RWPE2 (cell line): ENCODE measurements around the gene CLPX.
"Not testable (repeated sequence)": the region's sequence is repeated elsewhere in the genome, so short reads cannot be mapped to it uniquely, and the experiment has no call there.

Experiments
- ATAC-seq: fragments of 200-7000 bp; cut with Tn5 transposase; 3 replicates; pipeline ENCODE4 v1.9.1; 2021; ENCODE audit warnings: low read depth
- DNase-seq: peaks from one replicate; pipeline ENCODE4 v3.0.0-alpha.2; 2020; ENCODE audit warnings: low spot score
- H3K27ac ChIP-seq: fragments of 450-650 bp; 2 replicates; pipeline ENCODE4 v1.5.1; 2017; ENCODE audit warnings: mild to moderate bottlenecking; ENCODE audit not compliant: poor library complexity, severe bottlenecking
- H3K27me3 ChIP-seq: fragments of 250-450 bp; sonication (Bioruptor Pico); 2 replicates; pipeline ENCODE4 v1.5.1; 2021; ENCODE audit warnings: mild to moderate bottlenecking, moderate library complexity; ENCODE audit not compliant: insufficient read depth, poor library complexity, severe bottlenecking
- H3K36me3 ChIP-seq: fragments of 250-450 bp; sonication (Bioruptor Pico); 2 replicates; pipeline ENCODE4 v1.5.1; 2020; ENCODE audit warnings: low read depth, mild to moderate bottlenecking, moderate library complexity
- H3K4me1 ChIP-seq: fragments of 250-450 bp; sonication (Bioruptor Pico); 2 replicates; pipeline ENCODE4 v1.5.1; 2021; ENCODE audit warnings: mild to moderate bottlenecking, moderate library complexity; ENCODE audit not compliant: insufficient read depth, poor library complexity, severe bottlenecking
- H3K4me3 ChIP-seq: fragments of 250-450 bp; sonication (Bioruptor Pico); 2 replicates; pipeline ENCODE4 v1.5.1; 2021; ENCODE audit warnings: mild to moderate bottlenecking, moderate library complexity; ENCODE audit not compliant: severe bottlenecking
- H3K9me3 ChIP-seq: fragments of 250-450 bp; sonication (Bioruptor Pico); 2 replicates; pipeline ENCODE4 v1.5.1; 2021; ENCODE audit warnings: mild to moderate bottlenecking, moderate library complexity; ENCODE audit not compliant: severe bottlenecking
- TF ChIP-seq, protein P1 (sequence below): fragments of 450-650 bp; IDR thresholded peaks from one replicate; pipeline ENCODE4 v1.5.1; 2017; ENCODE audit warnings: mild to moderate bottlenecking, moderate library complexity; ENCODE audit not compliant: poor library complexity, severe bottlenecking

Gene CLPX

DNA sequence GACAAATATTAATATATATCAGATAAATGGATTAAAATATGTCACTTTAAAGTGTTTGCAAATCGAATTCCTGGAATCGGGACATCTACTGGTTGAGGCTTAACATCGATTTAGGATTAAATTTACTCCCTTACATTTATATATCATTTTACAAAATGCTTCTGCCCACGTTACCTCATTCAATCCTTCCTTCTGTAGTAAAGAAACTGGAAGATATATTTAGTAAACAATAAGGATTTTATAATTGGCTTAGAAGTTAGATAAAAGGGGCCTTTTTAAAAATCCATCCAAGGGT, 1.3 kb downstream of the CLPX start:
- TF ChIP-seq, protein P1, sequence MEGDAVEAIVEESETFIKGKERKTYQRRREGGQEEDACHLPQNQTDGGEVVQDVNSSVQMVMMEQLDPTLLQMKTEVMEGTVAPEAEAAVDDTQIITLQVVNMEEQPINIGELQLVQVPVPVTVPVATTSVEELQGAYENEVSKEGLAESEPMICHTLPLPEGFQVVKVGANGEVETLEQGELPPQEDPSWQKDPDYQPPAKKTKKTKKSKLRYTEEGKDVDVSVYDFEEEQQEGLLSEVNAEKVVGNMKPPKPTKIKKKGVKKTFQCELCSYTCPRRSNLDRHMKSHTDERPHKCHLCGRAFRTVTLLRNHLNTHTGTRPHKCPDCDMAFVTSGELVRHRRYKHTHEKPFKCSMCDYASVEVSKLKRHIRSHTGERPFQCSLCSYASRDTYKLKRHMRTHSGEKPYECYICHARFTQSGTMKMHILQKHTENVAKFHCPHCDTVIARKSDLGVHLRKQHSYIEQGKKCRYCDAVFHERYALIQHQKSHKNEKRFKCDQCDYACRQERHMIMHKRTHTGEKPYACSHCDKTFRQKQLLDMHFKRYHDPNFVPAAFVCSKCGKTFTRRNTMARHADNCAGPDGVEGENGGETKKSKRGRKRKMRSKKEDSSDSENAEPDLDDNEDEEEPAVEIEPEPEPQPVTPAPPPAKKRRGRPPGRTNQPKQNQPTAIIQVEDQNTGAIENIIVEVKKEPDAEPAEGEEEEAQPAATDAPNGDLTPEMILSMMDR, result peak; percentile 33
- ATAC-seq, result no peak
- H3K27me3 ChIP-seq, result no peaks in the 10 kb centered on the region
- peak overlapping the region; percentile 94 for H3K4me3 ChIP-seq
- DNase-seq, result no peak
- H3K36me3 ChIP-seq, result peaks cover 34% of the 10 kb centered on the region
- H3K9me3 ChIP-seq, result no peaks in the 10 kb centered on the region
- peak overlapping the region; percentile 64 for H3K27ac ChIP-seq
- peaks cover 11% of the 10 kb centered on the region for H3K4me1 ChIP-seq

DNA sequence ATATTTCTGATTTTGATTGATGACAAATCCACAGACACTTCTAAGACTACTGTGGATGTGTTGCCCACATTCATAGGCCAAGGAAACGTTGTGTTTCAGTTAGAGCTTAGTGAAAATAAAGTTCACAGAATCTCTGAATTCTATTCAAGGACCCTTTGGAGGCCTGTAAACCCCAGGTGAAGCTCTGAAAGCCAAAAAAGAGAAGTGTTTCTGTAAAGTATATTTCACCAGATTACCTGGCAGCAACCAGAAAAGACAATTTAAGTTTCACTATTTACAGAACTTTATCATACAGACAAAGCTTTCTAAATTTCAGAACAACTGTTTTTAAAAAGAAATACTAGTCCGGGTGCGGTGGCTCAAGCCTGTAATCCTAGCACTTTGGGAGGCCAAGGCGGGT, 2.6 kb downstream of the CLPX start:
- H3K36me3 ChIP-seq, result peaks cover 46% of the 10 kb centered on the region

GRCh38 chr15:65181582-65182353, 3.4 kb downstream of the CLPX start:
- H3K9me3 ChIP-seq, ATAC-seq, H3K27ac ChIP-seq, H3K27me3 ChIP-seq, DNase-seq, H3K4me3 ChIP-seq: not testable (repeated sequence)
- H3K36me3 ChIP-seq, result peaks cover 54% of the 10 kb centered on the region
- H3K4me1 ChIP-seq, result peaks cover 19% of the 10 kb centered on the region

More for the DNA sequence above, 2.6 kb downstream of the CLPX start:
- no peak overlapping the region for H3K4me3 ChIP-seq
- no peaks in the 10 kb centered on the region for H3K27me3 ChIP-seq
- H3K9me3 ChIP-seq, result no peaks in the 10 kb centered on the region
- TF ChIP-seq, protein P1, result no peak
- peaks cover 19% of the 10 kb centered on the region for H3K4me1 ChIP-seq
- H3K27ac ChIP-seq, result no peak overlapping the region
- no peak for ATAC-seq
- no peak for DNase-seq

DNA sequence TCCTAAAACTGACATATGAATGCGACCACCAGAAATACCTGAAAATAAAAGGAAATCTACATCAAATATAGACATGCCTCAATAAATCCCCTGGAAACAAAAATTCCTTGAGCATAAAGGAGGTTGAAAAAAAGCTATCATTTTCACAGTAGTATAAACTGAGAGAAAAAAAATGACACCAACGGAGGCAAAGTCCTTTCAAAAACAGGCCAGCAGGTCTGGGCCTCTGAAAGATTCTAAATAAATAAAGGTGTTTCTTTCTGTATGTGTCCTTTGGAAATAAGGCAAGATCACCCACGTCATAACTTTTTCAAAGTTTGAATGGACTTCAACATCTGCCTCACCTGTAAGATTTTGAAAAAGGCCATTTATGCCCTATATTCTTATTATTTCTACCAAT, 5.0 kb downstream of the CLPX start:
- no peak for ATAC-seq
- H3K4me1 ChIP-seq, result peaks cover 19% of the 10 kb centered on the region
- peaks cover 65% of the 10 kb centered on the region for H3K36me3 ChIP-seq
- TF ChIP-seq, protein P1, result no peak
- no peak for DNase-seq
- no peak overlapping the region for H3K27ac ChIP-seq
- no peaks in the 10 kb centered on the region for H3K9me3 ChIP-seq
- H3K4me3 ChIP-seq, result no peak overlapping the region
- no peaks in the 10 kb centered on the region for H3K27me3 ChIP-seq

- peaks cover 17% of the 10 kb centered on the region for H3K4me1 ChIP-seq
- DNase-seq (no peak), ATAC-seq (peak; percentile 90)
- H3K4me3 ChIP-seq, result no peak overlapping the region
- no peaks in the 10 kb centered on the region for H3K27me3 ChIP-seq
- no peaks in the 10 kb centered on the region for H3K9me3 ChIP-seq
- peaks cover 83% of the 10 kb centered on the region for H3K36me3 ChIP-seq
- TF ChIP-seq, protein P1, result no peak
- H3K27ac ChIP-seq, result no peak overlapping the region
Measured at GRCh38 chr15:65177901-65178300, 7.2 kb downstream of the CLPX start.
